HEK293 (cell line): ENCODE results near the gene CCDC92B.

ENCODE experiments used
- CTCF ChIA-PET: fragments of 350-600 bp; formaldehyde crosslinking; extraction: SDS; loops from one replicate; lab custom pipeline; 2021; ENCODE audit warnings: antibody characterized with exemption; lab: Yijun Ruan, JAX
- POLR2A ChIA-PET: fragments of 300-600 bp; formaldehyde crosslinking; extraction: SDS; loops from one replicate; lab custom pipeline; 2020; ENCODE audit warnings: antibody characterized with exemption, inconsistent platforms; lab: Yijun Ruan, JAX
- H3K27ac ChIP-seq: fragments of 200-500 bp; sonication (Bioruptor generic); 2 replicates; pipeline ENCODE4 v1.5.1; 2014; ENCODE audit warnings: low read depth, low read length, control low read depth, inconsistent platforms; ENCODE audit errors: extremely low read depth
- H3K36me3 ChIP-seq, 2 experiments: fragments of 200-500 bp in 1 of 2; sonication (Bioruptor generic) in 1 of 2; 1 replicate in 1 of 2; 2 replicates in 1 of 2; pipeline ENCODE4 v1.5.1; 2014 to 2017; ENCODE audit warnings: inconsistent platforms in 2 of 2, low read length in 2 of 2; ENCODE audit not compliant: control insufficient read depth in 2 of 2, insufficient read depth in 1 of 2
- H3K4me1 ChIP-seq: fragments of 200-500 bp; sonication (Bioruptor generic); 2 replicates; pipeline ENCODE4 v1.5.1; 2014; ENCODE audit warnings: mild to moderate bottlenecking, low read length, inconsistent platforms; ENCODE audit not compliant: control insufficient read depth, insufficient read depth
- H3K4me3 ChIP-seq: 2 replicates; pipeline ENCODE4 v1.5.1; 2011; ENCODE audit warnings: low read depth, mild to moderate bottlenecking, control low read depth, low read length, moderate library complexity
- H3K9me3 ChIP-seq: fragments of 200-500 bp; sonication (Bioruptor generic); 2 replicates; pipeline ENCODE4 v1.5.1; 2014; ENCODE audit warnings: low read depth, low read length, inconsistent platforms; ENCODE audit not compliant: control insufficient read depth, insufficient read depth
- EGR2 ChIP-seq: fragments of 450-650 bp; formaldehyde crosslinking; IDR thresholded peaks from 2 replicates; pipeline ENCODE4 v1.5.1; 2016; ENCODE audit warnings: low read depth, missing biosample characterization, missing genetic modification characterization
- KLF1 ChIP-seq: fragments of 450-650 bp; formaldehyde crosslinking; IDR thresholded peaks from 2 replicates; pipeline ENCODE4 v1.5.1; 2016; ENCODE audit warnings: missing biosample characterization, missing genetic modification characterization
- KLF16 ChIP-seq: fragments of 450-650 bp; formaldehyde crosslinking; IDR thresholded peaks from 2 replicates; pipeline ENCODE4 v1.5.1; 2017; ENCODE audit warnings: missing biosample characterization, missing genetic modification characterization
- MZF1 ChIP-seq: fragments of 450-650 bp; formaldehyde crosslinking; IDR thresholded peaks from 2 replicates; pipeline ENCODE4 v1.5.1; 2017; ENCODE audit warnings: missing biosample characterization, missing genetic modification characterization, borderline replicate concordance
- SP7 ChIP-seq: fragments of 450-650 bp; formaldehyde crosslinking; IDR thresholded peaks from 2 replicates; pipeline ENCODE4 v1.5.1; 2016; ENCODE audit warnings: missing biosample characterization, missing genetic modification characterization
- TCF7L2 ChIP-seq: IDR thresholded peaks from 2 replicates; pipeline ENCODE4 v1.6.1; 2011; ENCODE audit warnings: low read depth, mild to moderate bottlenecking, inconsistent platforms, low read length, moderate library complexity, borderline replicate concordance
- YY1 ChIP-seq: fragments of 450-650 bp; formaldehyde crosslinking; IDR thresholded peaks from 2 replicates; pipeline ENCODE4 v1.5.1; 2018; ENCODE audit warnings: missing biosample characterization, missing genetic modification characterization
- ZBTB1 ChIP-seq: fragments of 450-650 bp; formaldehyde crosslinking; IDR thresholded peaks from 2 replicates; pipeline ENCODE4 v1.5.1; 2016; ENCODE audit warnings: missing biosample characterization, missing genetic modification characterization
- ZBTB10 ChIP-seq: fragments of 450-650 bp; formaldehyde crosslinking; IDR thresholded peaks from 2 replicates; pipeline ENCODE4 v1.5.1; 2016; ENCODE audit warnings: missing biosample characterization, missing genetic modification characterization
- ZIC2 ChIP-seq: fragments of 450-650 bp; formaldehyde crosslinking; IDR thresholded peaks from 2 replicates; pipeline ENCODE4 v1.5.1; 2016; ENCODE audit warnings: missing biosample characterization, missing genetic modification characterization
- ZNF112 ChIP-seq: fragments of 450-650 bp; formaldehyde crosslinking; IDR thresholded peaks from 2 replicates; pipeline ENCODE4 v1.5.0; 2017; ENCODE audit warnings: missing biosample characterization, missing genetic modification characterization
- ZNF121 ChIP-seq: fragments of 450-650 bp; formaldehyde crosslinking; IDR thresholded peaks from 2 replicates; pipeline ENCODE4 v1.5.1; 2016; ENCODE audit warnings: missing biosample characterization, missing genetic modification characterization
- ZNF26 ChIP-seq: fragments of 450-650 bp; formaldehyde crosslinking; IDR thresholded peaks from 2 replicates; pipeline ENCODE4 v1.5.1; 2016; ENCODE audit warnings: missing biosample characterization, missing genetic modification characterization
- ZNF394 ChIP-seq: fragments of 450-650 bp; formaldehyde crosslinking; IDR thresholded peaks from 2 replicates; pipeline ENCODE4 v1.5.1; 2016; ENCODE audit warnings: missing biosample characterization, missing genetic modification characterization, mild to moderate bottlenecking, moderate library complexity, borderline replicate concordance
- ZNF404 ChIP-seq: fragments of 450-650 bp; formaldehyde crosslinking; IDR thresholded peaks from 2 replicates; pipeline ENCODE4 v1.5.1; 2017; ENCODE audit warnings: missing biosample characterization, missing genetic modification characterization
- ZNF423 ChIP-seq: fragments of 450-650 bp; formaldehyde crosslinking; IDR thresholded peaks from 2 replicates; pipeline ENCODE4 v1.5.1; 2016; ENCODE audit warnings: missing biosample characterization, missing genetic modification characterization
- ZNF580 ChIP-seq: fragments of 450-650 bp; formaldehyde crosslinking; IDR thresholded peaks from 2 replicates; pipeline ENCODE4 v1.5.1; 2016; ENCODE audit warnings: missing biosample characterization, missing genetic modification characterization
- ZNF670 ChIP-seq: fragments of 450-650 bp; formaldehyde crosslinking; IDR thresholded peaks from 2 replicates; pipeline ENCODE4 v1.5.1; 2016; ENCODE audit warnings: missing biosample characterization, missing genetic modification characterization, low read depth
- ZNF747 ChIP-seq: fragments of 450-650 bp; formaldehyde crosslinking; IDR thresholded peaks from 2 replicates; pipeline ENCODE4 v1.5.1; 2016; ENCODE audit warnings: missing biosample characterization, missing genetic modification characterization
- ZNF791 ChIP-seq: fragments of 450-650 bp; formaldehyde crosslinking; IDR thresholded peaks from 2 replicates; pipeline ENCODE4 v1.5.1; 2016; ENCODE audit warnings: missing biosample characterization, missing genetic modification characterization
- ZNF837 ChIP-seq: fragments of 450-650 bp; formaldehyde crosslinking; IDR thresholded peaks from 2 replicates; pipeline ENCODE4 v1.5.1; 2016; ENCODE audit warnings: missing biosample characterization, missing genetic modification characterization
- ZSCAN16 ChIP-seq: fragments of 450-650 bp; formaldehyde crosslinking; IDR thresholded peaks from 2 replicates; pipeline ENCODE4 v1.5.1; 2016; ENCODE audit warnings: missing biosample characterization, missing genetic modification characterization
- ZSCAN23 ChIP-seq: fragments of 450-650 bp; formaldehyde crosslinking; IDR thresholded peaks from 2 replicates; pipeline ENCODE4 v1.5.1; 2016; ENCODE audit warnings: missing biosample characterization, missing genetic modification characterization
- ZSCAN30 ChIP-seq: fragments of 450-650 bp; IDR thresholded peaks from 2 replicates; pipeline ENCODE4 v1.5.1; 2018; ENCODE audit warnings: missing biosample characterization, mild to moderate bottlenecking, missing genetic modification characterization, moderate library complexity

Gene CCDC92B

GRCh38 chr17:2775206-2775605 is 25.8 kb upstream of the CCDC92B start:
- ChIA-PET CTCF (interaction anchor here (0.9 to 2.1 kb wide), 2 partner anchors 8 to 11 kb away, joined by 5 read pairs; no protein-coding TSS in a partner anchor), POLR2A (interaction anchor here (1.1 kb wide), 1 partner anchor 26 kb away, joined by 5 read pairs; the partner anchor contains the start of gene CCDC92B)

GRCh38 chr17:2770129-2770528 is 20.7 kb upstream of the CCDC92B start:
- Histone ChIP-seq H3K4me1 (no peaks in the 10 kb centered on the region), H3K9me3 (no peaks in the 10 kb centered on the region), H3K36me3 (no peaks in the 10 kb centered on the region), H3K4me3 (no peak overlapping the region), H3K27ac (no peak overlapping the region)
- TF ChIP-seq ZNF394 (tag by site-specific recombination) (no peak), ZNF404 (tag by site-specific recombination) (no peak), ZNF423 (tag by site-specific recombination) (no peak), ZNF670 (no peak), MZF1 (tag by site-specific recombination) (no peak), TCF7L2 (no peak), ZBTB1 (no peak), ZNF791 (tag by site-specific recombination) (no peak), ZNF580 (tag by site-specific recombination) (no peak), ZNF747 (tag by site-specific recombination) (no peak)
- CTCF ChIA-PET, result interaction anchor here (0.7 to 1.4 kb wide), 2 partner anchors 9 to 16 kb away, joined by 3 to 4 read pairs; no protein-coding TSS in a partner anchor
- POLR2A ChIA-PET, result no interaction called here

More at GRCh38 chr17:2775206-2775605, 25.8 kb upstream of the CCDC92B start:
- TF ChIP-seq ZBTB10, result no peak
- peak; percentile 21; the same call in 1 of the 2 replicates for TF ChIP-seq EGR2 (tag by site-specific recombination)
- H3K9me3 ChIP-seq, result no peaks in the 10 kb centered on the region
- H3K36me3 ChIP-seq, result no peaks in the 10 kb centered on the region
- no peak overlapping the region for H3K27ac ChIP-seq
- 0 out of 2 replicates have a peak, but pooled peaks cover 3% of the 10 kb centered on the region for H3K4me1 ChIP-seq
- no peak overlapping the region for H3K4me3 ChIP-seq

GRCh38 chr17:2758870-2759269 is 9.4 kb upstream of the CCDC92B start:
- no peak overlapping the region for H3K4me3 ChIP-seq
- H3K36me3 ChIP-seq, result no peaks in the 10 kb centered on the region
- ChIA-PET POLR2A (no interaction called here), CTCF (interaction anchor here (0.8 kb wide), 2 partner anchors 19 to 69 kb away, joined by 3 to 4 read pairs; no protein-coding TSS in a partner anchor)
- H3K27ac ChIP-seq, result no peak overlapping the region
- TF ChIP-seq ZNF121 (tag by site-specific recombination), result peak; percentile 91
- no peak for TF ChIP-seq YY1 (tag by site-specific recombination)
- TF ChIP-seq, all 188 proteins: peak for 1
- H3K4me1 ChIP-seq, result peaks cover 3% of the 10 kb centered on the region
- no peaks in the 10 kb centered on the region for H3K9me3 ChIP-seq

- no peaks in the 10 kb centered on the region for H3K36me3 ChIP-seq
- POLR2A ChIA-PET, result interaction anchor here (1.2 kb wide), 1 partner anchor 18 kb away, joined by 6 read pairs; no protein-coding TSS in a partner anchor
- no peaks in the 10 kb centered on the region for H3K9me3 ChIP-seq
- peak overlapping the region; percentile 5; the same call in 1 of the 2 replicates for H3K4me3 ChIP-seq
- no peak overlapping the region for H3K27ac ChIP-seq
- CTCF ChIA-PET, result interaction anchor here (1.0 to 1.1 kb wide), 2 partner anchors 21 to 257 kb away, joined by 3 to 4 read pairs; no protein-coding TSS in a partner anchor
- H3K4me1 ChIP-seq, result peaks cover 3% of the 10 kb centered on the region
- TF ChIP-seq ZNF26 (no peak), KLF1 (tag by site-specific recombination) (peak; percentile 56), ZNF837 (no peak), ZIC2 (tag by site-specific recombination) (peak; percentile 72), KLF16 (tag by site-specific recombination) (no peak), ZNF112 (tag by site-specific recombination) (no peak), ZSCAN23 (tag by site-specific recombination) (no peak), ZNF423 (tag by site-specific recombination) (no peak), SP7 (tag by site-specific recombination) (peak; percentile 74), ZSCAN16 (tag by site-specific recombination) (no peak), ZSCAN30 (tag by site-specific recombination) (no peak)
These were observed 6.7 kb upstream of the CCDC92B start for GRCh38 chr17:2755891-2756724.
